AG09319 (cell line): ENCODE results near the gene PDGFC.

ENCODE experiments used
- DNase-seq: peaks from one replicate; pipeline ENCODE4 v3.0.0-alpha.2; 2010; ENCODE audit warnings: low read depth; ENCODE audit errors: extremely low read depth
- TF ChIP-seq, protein P1 (sequence below): IDR thresholded peaks from 2 replicates; pipeline ENCODE4 v1.5.1; 2011; ENCODE audit warnings: low read depth, mild to moderate bottlenecking, inconsistent platforms, low read length, moderate library complexity

PDGFC gene

GRCh38 chr4:156797206-156797605 is 174.4 kb downstream of the PDGFC start:
- TF ChIP-seq, protein P1, sequence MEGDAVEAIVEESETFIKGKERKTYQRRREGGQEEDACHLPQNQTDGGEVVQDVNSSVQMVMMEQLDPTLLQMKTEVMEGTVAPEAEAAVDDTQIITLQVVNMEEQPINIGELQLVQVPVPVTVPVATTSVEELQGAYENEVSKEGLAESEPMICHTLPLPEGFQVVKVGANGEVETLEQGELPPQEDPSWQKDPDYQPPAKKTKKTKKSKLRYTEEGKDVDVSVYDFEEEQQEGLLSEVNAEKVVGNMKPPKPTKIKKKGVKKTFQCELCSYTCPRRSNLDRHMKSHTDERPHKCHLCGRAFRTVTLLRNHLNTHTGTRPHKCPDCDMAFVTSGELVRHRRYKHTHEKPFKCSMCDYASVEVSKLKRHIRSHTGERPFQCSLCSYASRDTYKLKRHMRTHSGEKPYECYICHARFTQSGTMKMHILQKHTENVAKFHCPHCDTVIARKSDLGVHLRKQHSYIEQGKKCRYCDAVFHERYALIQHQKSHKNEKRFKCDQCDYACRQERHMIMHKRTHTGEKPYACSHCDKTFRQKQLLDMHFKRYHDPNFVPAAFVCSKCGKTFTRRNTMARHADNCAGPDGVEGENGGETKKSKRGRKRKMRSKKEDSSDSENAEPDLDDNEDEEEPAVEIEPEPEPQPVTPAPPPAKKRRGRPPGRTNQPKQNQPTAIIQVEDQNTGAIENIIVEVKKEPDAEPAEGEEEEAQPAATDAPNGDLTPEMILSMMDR = no peak
- no peak for DNase-seq

GRCh38 chr4:156795727-156796126 is 175.9 kb downstream of the PDGFC start:
- TF ChIP-seq, protein P1 = no peak
- no peak for DNase-seq

- no peak for DNase-seq
Measured at GRCh38 chr4:156794863-156795262, 176.7 kb downstream of the PDGFC start.

DNA sequence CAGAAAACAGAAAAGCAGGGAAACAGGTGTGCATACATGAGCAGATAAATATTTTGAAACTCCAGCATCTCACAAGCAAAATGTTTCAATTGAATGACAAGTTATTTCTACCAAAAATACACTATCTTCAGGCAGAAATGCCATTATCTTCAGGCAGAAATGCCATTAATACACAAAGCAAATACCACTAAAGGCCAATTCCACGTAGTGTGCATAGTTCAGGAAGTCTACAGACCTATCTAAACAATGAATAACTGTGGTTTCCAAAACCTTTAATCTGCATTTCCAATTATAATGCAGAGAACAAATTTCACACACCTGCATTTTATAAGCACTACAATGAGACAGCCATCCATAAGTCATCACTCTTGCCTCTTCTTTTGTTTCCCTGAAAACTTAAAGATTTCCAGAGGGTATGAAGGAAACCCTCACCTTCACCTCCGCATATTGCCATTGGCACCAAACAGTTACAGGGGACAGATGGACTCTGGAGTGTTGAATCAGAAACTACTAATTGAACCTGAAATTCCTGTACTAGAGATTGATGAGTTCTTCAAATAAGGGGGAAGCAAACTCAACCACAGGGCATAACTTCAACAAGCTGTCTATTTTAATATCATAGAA is 179.0 kb downstream of the PDGFC start:
- DNase-seq = no peak
- TF ChIP-seq, protein P1 = no peak

More at GRCh38 chr4:156794863-156795262, 176.7 kb downstream of the PDGFC start:
- TF ChIP-seq, protein P1 = no peak

- DNase-seq = no peak
- TF ChIP-seq, protein P1 = no peak
Measured at GRCh38 chr4:156790866-156791265, 180.7 kb downstream of the PDGFC start.

- no peak for DNase-seq
- TF ChIP-seq, protein P1 = no peak
Measured at GRCh38 chr4:156788782-156789181, 182.8 kb downstream of the PDGFC start.

DNA sequence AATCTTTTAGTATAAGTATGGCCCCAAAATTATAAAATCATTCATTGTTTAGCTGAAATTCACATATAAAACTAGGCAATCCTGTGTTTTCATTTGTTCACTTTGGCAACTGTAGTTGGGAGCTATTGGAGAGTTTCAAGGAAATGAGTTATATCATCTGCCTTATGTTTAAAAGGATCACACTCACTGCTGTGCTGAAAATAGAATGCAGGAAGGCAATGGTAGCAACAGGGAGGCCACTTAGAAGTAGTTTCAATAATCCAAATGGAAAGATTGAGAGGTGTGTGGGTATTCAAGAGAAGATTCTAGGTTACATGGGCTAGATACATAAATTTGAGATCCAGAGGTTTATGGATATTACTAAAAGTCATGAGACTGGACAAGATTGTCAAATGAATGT is 184.9 kb downstream of the PDGFC start:
- TF ChIP-seq, protein P1 = no peak
- DNase-seq = no peak
